Midbrain (tissue), 1 donor: ENCODE measurements around the gene GPD2.

Experiments used
- DNase-seq: peaks from one replicate; lab custom pipeline; 2025; lab: John Stamatoyannopoulos, UW

GPD2 gene

GRCh38 chr2:156436497-156437085, 412 bp downstream of the GPD2 start:
- DNase-seq, result peak; percentile 40

DNA sequence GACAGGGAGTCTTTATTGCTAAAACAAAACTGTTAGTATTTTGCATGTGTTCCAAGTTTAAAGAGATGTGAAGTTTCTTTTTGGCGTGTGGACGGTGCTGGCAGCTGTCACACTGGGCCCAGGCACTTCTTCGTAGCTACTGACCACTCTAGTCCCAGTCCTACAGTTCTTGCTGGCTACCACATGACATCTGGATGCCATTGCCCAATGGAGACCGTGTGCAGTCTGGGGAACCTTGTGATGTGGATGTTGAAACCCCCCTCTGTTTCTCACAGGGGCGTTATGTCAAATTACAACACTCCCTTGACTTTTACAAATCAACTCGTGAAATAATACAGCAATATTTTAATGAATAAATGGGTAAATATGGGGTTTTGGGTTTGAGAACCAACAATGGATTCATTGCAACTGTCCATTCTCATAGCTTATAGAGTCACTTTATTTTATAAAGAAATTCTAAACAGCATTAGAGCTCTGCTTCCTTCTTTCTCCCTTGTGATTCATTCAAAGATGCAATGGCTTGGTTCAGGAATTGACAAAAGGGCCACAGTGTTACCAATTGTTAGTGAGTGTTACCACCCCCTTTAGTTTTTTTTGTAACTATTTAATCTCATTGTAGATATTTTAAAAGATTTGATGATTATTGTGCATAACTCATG, 1.2 kb downstream of the GPD2 start:
- peak; percentile 45 for DNase-seq

GRCh38 chr2:156437931-156438410, 1.8 kb downstream of the GPD2 start:
- DNase-seq, result no peak

GRCh38 chr2:156443089-156443488, 6.9 kb downstream of the GPD2 start:
- DNase-seq, result no peak

DNA sequence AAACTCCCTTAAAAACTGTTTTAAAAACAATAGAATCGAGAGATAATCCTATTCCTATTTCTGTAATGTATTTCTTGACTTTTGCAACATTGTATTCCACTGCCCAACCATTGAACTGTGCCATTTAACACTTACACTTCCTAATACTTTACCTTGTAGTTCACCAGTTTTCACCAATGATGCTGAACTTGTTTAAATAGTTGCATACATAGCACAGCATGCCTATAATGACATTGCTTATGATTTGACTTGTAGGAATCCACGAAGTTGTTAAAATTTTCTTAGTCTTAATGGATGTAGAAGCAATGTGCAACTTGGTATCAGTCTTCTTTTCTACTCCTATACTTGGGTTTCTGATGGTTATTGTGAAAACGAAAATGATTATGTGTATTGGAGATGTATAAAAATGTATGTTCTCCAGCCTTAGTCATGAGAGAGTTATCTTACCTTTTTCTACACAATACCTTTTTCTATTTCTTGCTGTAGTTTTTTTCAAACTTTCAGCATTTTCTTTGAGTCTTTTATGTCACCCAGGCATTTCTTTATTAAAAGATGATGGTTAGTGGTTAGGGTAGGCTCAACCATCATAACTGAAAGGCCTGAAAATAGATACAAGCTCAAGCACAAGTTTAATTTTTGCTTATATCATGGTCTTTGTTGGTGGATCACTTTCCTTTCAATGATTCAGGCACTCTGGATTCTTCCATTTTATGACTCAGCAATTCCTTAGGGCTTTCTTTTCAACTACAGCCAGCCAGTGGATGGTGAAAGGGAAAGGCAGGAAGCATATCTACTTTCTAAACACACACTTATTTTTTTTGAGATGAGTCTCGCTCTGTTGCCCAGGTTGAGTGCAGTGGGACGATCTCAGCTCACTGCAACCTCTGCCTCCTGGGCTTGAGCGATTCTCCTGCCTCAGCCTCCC, 9.4 kb downstream of the GPD2 start:
- DNase-seq, result no peak

GRCh38 chr2:156447761-156448160, 11.6 kb downstream of the GPD2 start:
- DNase-seq, result no peak

GRCh38 chr2:156448766-156449165, 12.6 kb downstream of the GPD2 start:
- DNase-seq, result no peak

DNA sequence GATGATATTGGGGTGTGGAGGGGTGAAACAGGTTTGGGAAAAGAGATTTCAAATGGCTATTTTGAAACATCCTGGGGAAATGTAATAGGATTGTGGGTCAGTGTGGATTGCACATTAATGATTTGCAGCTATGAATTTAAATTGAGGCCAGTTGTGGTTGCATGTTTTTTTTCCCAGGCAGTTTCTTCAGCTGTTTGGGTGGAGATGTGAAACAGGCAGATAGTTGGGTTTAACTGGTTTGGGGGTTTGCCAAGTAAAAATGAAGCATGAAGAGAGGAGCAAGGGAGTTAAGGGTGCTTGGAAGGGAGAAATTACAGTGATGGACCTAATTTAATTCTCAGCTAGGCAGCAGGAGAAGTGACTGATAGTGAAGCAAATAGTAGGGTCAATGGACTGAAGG, 16.8 kb downstream of the GPD2 start:
- DNase-seq, result no peak

GRCh38 chr2:156455361-156455975, 19.3 kb downstream of the GPD2 start:
- no peak for DNase-seq

DNA sequence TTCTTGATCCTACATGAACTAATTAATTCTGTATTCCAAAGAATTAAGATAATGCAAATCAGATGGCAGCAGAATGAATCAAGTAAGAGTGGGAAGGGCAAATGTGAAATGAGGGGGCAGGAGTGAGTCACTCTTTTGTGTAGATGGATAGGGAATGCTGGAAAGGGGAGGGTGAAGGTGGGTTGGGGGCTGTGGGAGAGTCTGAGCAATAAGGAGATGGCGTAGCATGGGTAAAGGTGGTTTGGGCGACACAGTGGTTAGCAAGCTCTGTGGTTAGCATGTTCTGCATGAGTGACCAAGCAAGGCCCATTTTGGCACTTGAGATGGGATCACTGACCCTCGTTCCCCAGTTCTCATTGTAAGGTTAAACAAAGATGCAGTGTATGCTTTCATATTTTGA, 20.4 kb downstream of the GPD2 start:
- no peak for DNase-seq

GRCh38 chr2:156457523-156458517, 21.6 kb downstream of the GPD2 start:
- no peak for DNase-seq

- no peak for DNase-seq
Measured at GRCh38 chr2:156459720-156460119, 23.5 kb downstream of the GPD2 start.

DNA sequence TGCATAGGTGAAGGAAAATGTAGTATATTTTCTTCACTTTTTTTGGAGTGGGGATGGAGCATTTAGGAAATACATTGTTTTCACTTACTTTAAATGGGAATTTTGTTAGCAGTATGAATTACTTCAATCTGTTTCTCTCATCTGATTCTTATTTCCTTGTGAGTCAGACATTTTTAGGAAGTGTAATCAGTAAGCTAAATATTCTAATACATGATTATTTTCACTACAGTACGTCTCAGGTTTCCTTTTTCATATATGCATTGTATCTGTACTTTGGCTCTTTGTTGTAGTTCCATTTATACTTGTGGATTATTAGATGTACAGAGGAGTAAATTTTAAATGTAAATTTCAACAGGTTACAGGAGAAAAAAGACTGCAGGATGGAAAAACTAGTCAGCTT, 27.9 kb downstream of the GPD2 start:
- DNase-seq, result no peak

GRCh38 chr2:156465573-156465972, 29.4 kb downstream of the GPD2 start:
- no peak for DNase-seq

DNA sequence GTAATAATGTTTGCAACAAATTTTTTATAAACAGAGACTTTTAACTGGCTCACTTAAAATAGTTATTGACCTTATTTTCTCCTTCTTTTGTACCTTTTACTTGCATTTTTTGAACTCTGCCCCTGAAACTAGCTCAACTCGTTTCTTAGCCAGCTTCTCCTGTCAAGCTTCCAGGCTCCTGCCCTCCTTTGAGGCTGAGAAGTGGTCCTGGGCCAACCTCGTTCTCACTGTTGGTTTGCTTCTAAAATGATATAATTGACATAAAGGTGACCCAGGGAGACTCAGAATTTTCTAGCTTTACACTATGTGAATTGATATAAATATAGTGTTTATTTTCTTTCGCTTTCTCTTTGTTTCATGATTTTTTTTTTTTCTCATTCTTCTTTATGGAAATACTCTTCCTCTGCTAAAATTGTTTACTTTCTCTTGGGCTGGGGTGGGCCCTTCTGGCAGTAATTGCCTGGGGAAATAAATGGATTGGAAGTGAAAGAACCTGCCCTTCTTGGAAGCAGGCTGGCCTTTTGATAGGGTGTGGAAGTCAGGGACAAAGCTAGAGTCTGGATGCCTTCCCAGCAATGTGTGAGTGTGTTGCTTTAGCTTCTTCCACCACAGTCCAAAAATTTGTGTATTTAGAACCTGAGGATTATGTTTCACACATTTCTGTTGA, 30.7 kb downstream of the GPD2 start:
- DNase-seq, result peak; percentile 59

GRCh38 chr2:156470975-156471583, 34.9 kb downstream of the GPD2 start:
- DNase-seq, result no peak

- no peak for DNase-seq
Measured at GRCh38 chr2:156471762-156472161, 35.6 kb downstream of the GPD2 start.

DNA sequence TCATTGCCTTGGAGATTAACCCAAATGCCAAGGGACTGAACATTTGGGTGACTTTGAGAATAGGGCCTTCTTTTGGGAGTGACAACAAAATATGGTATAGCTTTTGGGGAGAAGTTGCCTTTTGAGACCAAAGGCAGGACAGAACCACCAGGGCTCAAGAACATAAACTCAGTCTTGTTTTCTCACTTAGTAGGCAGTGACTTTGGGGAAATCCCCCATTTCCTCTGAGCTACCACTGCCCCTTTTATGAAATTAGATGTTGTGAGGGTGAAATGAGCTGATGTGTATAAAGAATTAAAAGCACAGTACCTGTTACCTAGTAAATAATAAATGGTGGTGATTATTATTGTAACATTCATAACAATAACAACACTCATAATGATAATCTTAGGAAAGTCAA, 36.5 kb downstream of the GPD2 start:
- no peak for DNase-seq

GRCh38 chr2:156473445-156473844, 37.3 kb downstream of the GPD2 start:
- no peak for DNase-seq

GRCh38 chr2:156474401-156474800, 38.2 kb downstream of the GPD2 start:
- DNase-seq, result no peak
